Gastrocnemius medialis (tissue), 4 donors: Measurements from ENCODE around the gene ST6GALNAC6. TPM values are rescaled to one million over a fixed set of nuclear protein-coding genes. Genes with fewer than 3 reads are reported as not detected.

ENCODE experiments used
- ATAC-seq, 2 donors: fragments of 150-250 bp; one replicate each; pipeline ENCODE4 v1.9.1; 2016
- DNase-seq, 2 donors: peaks; one replicate each; pipeline ENCODE4 v3.0.0-alpha.2; 2019
- H3K27ac ChIP-seq, 4 donors: fragments of 200-600 bp; sonication (generic); 1 replicate in 1 of 4; 2 replicates in 3 of 4; pipeline ENCODE4 v1.5.1; 2016 to 2018; ENCODE audit warnings: mild to moderate bottlenecking in 2 of 4, moderate library complexity in 1 of 4
- H3K27me3 ChIP-seq, 3 donors: fragments of 200-600 bp; sonication (generic) in 2 of 3; 1 replicate in 1 of 3; 2 replicates in 2 of 3; pipeline versions ENCODE4 v1.5.1 to v1.6.0; 2016 to 2019; ENCODE audit warnings: mild to moderate bottlenecking in 1 of 3, moderate library complexity in 1 of 3
- H3K36me3 ChIP-seq, 2 donors: fragments of 200-600 bp; sonication (generic) in 1 of 2; one replicate each; pipeline ENCODE4 v1.5.1; 2017 to 2018
- H3K4me1 ChIP-seq, 2 donors: fragments of 200-600 bp; sonication (generic) in 1 of 2; one replicate each; pipeline ENCODE4 v1.5.1; 2016 to 2017; ENCODE audit warnings: mild to moderate bottlenecking in 2 of 2
- H3K4me3 ChIP-seq, 4 donors: fragments of 200-600 bp; sonication (generic) in 3 of 4; 1 replicate in 1 of 4; 2 replicates in 3 of 4; pipeline ENCODE4 v1.5.1; 2016 to 2019; ENCODE audit warnings: mild to moderate bottlenecking in 2 of 4
- H3K9me3 ChIP-seq, 3 donors: fragments of 200-600 bp; sonication (generic) in 2 of 3; 1 replicate in 1 of 3; 2 replicates in 2 of 3; pipeline ENCODE4 v1.5.1; 2016 to 2019
- POLR2A ChIP-seq, 2 donors: fragments of 450-650 bp; IDR thresholded peaks; one replicate each; pipeline ENCODE4 v1.6.1; 2017; ENCODE audit warnings: antibody characterized with exemption in 2 of 2, mild to moderate bottlenecking in 2 of 2, moderate library complexity in 2 of 2
- in situ Hi-C, 4 donors: fragments of 200-750 bp; cut with MboI; loops; one replicate each; pipeline versions ENCODE4 v1.15.0 to v1.8.0; 2017; ENCODE audit warnings: low sequenced_read_pairs in 4 of 4
- intact Hi-C: fragments of 100-400 bp; cut with DNase I; formaldehyde crosslinking; loops from one replicate; pipeline ENCODE4 v1.15.1; 2023; ENCODE audit warnings: low total_unique reads
- total RNA-seq, 4 donors: library from RNA; depleted of rRNA; stranded (reverse); fragments of >200 nt; gene quantifications; one replicate each; pipeline versions ENCODE4 v1.1.0 to v1.2.3, GENCODE V29; 2016
- TF ChIP-seq, protein P1 (sequence below), 5 experiments: fragments of 450-650 bp in 3 of 5; fragments of 200-600 bp in 2 of 5; sonication (generic) in 2 of 5; IDR thresholded peaks in 4 of 5; conservative IDR thresholded peaks in 1 of 5; 1 replicate in 4 of 5; 2 replicates in 1 of 5; pipeline ENCODE4 v1.5.1; 2016 to 2019; ENCODE audit warnings: antibody characterized with exemption in 5 of 5, mild to moderate bottlenecking in 3 of 5, moderate library complexity in 3 of 5

ST6GALNAC6 gene
- total RNA-seq, 4 donors from 2014 or later, result 46.7 to 69.3 (median 56.9) TPM

DNA sequence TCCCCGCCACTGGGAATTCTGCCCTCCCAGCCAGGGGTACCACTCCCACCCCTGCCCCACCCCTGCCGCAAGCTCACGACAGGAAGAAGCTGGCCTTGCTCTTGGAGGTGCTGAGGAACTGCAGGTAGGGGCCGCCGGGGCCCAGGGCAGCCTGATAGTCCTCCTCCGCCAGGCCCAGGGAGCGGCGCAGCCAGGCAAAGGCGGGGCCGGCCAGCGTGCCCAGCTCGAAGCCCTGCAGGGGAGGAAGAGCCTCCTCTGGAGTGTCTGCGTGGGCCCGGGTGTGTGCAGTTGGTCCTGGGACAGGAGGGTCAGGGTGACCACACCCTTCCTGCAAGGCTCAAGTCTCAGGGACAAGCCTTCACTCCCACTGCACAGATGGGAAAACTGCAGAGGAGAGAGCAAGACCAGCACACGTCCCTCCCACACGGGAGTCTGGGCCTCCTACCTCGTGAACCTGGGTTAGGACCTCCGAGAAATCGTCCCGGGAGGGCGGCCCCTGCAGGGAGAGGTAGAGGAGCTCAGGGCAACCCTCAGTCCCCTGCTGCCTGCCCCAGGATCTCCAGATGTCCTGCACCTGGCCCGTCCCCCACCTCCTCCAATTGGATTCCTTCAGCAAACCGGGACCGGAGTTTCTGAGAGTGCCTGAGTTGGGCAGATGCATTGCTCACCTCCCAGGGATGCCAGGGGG, 28.7 kb upstream of the ST6GALNAC6 start:
- in situ Hi-C loops, result loop anchor here in 2 of 4 donors (10.0 kb wide), 2 partner anchors 193 to 333 kb away; partner anchors contain the start of gene TOR2A (in 1 of the 2)

DNA sequence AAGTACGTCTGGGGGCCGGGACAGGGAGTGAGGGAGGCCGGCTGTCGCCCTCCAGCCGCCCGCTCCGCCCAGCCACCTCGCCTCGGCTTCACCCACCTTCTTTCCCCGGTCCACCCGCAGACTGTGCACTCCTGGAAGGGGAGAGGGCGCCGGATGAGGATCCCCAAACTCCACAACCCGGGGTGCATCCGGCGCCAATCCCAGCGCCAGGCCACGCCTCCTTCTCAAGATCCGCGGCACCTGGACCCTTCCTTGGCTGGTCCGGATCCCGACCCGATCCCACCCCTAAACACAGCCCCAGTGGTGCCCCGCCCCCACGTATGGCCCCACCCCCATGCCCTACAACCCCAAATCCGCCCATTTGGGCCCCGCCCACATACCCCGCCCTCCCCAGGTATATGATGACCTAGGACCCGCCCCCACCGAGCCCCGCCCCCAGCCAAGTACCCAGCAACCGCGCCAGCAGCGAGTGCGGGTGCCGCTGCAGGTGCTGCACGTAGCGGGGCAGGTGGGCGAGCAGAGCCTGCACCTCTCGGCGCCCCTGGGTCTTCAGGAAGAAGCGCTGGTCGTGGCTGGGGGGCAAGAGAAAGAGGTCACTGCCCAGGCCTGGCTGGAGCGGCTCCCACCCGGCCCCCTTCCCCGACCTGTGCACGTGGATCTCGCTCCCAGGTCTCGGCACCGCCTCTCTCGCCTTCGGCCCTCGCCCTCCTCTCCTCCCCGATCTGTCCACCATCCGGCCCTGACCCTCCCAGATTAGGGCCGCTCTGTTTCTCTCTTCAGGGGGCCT, 28.0 kb upstream of the ST6GALNAC6 start:
- intact Hi-C loops, result loop anchor here (10.0 kb wide), 1 partner anchor 423 kb away; no protein-coding TSS in a partner anchor
- no peak for TF ChIP-seq POLR2A (IDR thresholded peaks at IDR 0.05)
- TF ChIP-seq, protein P1, sequence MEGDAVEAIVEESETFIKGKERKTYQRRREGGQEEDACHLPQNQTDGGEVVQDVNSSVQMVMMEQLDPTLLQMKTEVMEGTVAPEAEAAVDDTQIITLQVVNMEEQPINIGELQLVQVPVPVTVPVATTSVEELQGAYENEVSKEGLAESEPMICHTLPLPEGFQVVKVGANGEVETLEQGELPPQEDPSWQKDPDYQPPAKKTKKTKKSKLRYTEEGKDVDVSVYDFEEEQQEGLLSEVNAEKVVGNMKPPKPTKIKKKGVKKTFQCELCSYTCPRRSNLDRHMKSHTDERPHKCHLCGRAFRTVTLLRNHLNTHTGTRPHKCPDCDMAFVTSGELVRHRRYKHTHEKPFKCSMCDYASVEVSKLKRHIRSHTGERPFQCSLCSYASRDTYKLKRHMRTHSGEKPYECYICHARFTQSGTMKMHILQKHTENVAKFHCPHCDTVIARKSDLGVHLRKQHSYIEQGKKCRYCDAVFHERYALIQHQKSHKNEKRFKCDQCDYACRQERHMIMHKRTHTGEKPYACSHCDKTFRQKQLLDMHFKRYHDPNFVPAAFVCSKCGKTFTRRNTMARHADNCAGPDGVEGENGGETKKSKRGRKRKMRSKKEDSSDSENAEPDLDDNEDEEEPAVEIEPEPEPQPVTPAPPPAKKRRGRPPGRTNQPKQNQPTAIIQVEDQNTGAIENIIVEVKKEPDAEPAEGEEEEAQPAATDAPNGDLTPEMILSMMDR (IDR thresholded peaks at IDR 0.05 in 4 of 5, conservative IDR thresholded peaks at IDR 0.05 in 1 of 5), result no peak
- DNase-seq, result no peak
- Histone ChIP-seq H3K9me3 (no peaks in the 10 kb centered on the region), H3K4me1 (peaks cover 12 to 18% of the 10 kb centered on the region in 2 donors), H3K27ac (no peak overlapping the region), H3K4me3 (no peak overlapping the region), H3K27me3 (peaks cover 35 to 46% (median 41%) of the 10 kb centered on the region in 3 donors), H3K36me3 (no peaks in the 10 kb centered on the region)
- no peak for ATAC-seq
- in situ Hi-C loops, result loop anchor here in 2 of 4 donors (10.0 kb wide), 2 partner anchors 193 to 333 kb away; partner anchors contain the start of gene TOR2A (in 1 of the 2)

More for the DNA sequence above, 28.7 kb upstream of the ST6GALNAC6 start:
- TF ChIP-seq POLR2A (IDR thresholded peaks at IDR 0.05), result no peak
- TF ChIP-seq, protein P1 (IDR thresholded peaks at IDR 0.05 in 4 of 5, conservative IDR thresholded peaks at IDR 0.05 in 1 of 5), result no peak
- Histone ChIP-seq H3K27me3 (peaks cover 35 to 51% (median 41%) of the 10 kb centered on the region in 3 donors), H3K27ac (no peak overlapping the region), H3K36me3 (no peaks in the 10 kb centered on the region), H3K4me3 (no peak overlapping the region), H3K4me1 (peaks cover 12 to 18% of the 10 kb centered on the region in 2 donors), H3K9me3 (no peaks in the 10 kb centered on the region)
- intact Hi-C loops, result loop anchor here (10.0 kb wide), 1 partner anchor 423 kb away; no protein-coding TSS in a partner anchor
- ATAC-seq (no peak), DNase-seq (no peak)

DNA sequence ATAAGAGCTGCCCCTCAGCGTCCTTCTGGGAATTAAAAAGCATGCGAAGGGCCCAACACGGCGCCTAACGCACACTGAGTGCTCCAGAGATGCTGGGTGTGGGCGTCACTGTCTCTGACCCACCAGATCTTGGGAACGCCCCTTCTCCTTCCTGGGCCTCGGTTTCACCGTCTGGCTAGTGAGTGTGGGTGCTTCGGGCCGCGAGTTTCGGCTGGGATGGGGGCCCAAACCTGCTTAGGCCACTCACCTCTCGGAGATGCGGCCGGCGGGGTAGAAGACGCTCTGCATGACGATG, 27.4 kb upstream of the ST6GALNAC6 start:
- TF ChIP-seq, protein P1 (IDR thresholded peaks at IDR 0.05 in 4 of 5, conservative IDR thresholded peaks at IDR 0.05 in 1 of 5), result no peak
- TF ChIP-seq POLR2A (IDR thresholded peaks at IDR 0.05), result no peak
- in situ Hi-C loops (loop anchor here in 2 of 4 donors (10.0 kb wide), 2 partner anchors 192 to 332 kb away; partner anchors contain the start of gene TOR2A (in 1 of the 2)), intact Hi-C loops (loop anchor here (10.0 kb wide), 1 partner anchor 422 kb away; no protein-coding TSS in a partner anchor)
- ATAC-seq, result no peak
- no peak overlapping the region for H3K27ac ChIP-seq
- H3K9me3 ChIP-seq, result no peaks in the 10 kb centered on the region
- H3K4me1 ChIP-seq, result peaks cover 14 to 20% of the 10 kb centered on the region in 2 donors
- no peak for DNase-seq
- H3K27me3 ChIP-seq, result peaks cover 35 to 46% (median 41%) of the 10 kb centered on the region in 3 donors
- H3K4me3 ChIP-seq, result no peak overlapping the region
- no peaks in the 10 kb centered on the region for H3K36me3 ChIP-seq

DNA sequence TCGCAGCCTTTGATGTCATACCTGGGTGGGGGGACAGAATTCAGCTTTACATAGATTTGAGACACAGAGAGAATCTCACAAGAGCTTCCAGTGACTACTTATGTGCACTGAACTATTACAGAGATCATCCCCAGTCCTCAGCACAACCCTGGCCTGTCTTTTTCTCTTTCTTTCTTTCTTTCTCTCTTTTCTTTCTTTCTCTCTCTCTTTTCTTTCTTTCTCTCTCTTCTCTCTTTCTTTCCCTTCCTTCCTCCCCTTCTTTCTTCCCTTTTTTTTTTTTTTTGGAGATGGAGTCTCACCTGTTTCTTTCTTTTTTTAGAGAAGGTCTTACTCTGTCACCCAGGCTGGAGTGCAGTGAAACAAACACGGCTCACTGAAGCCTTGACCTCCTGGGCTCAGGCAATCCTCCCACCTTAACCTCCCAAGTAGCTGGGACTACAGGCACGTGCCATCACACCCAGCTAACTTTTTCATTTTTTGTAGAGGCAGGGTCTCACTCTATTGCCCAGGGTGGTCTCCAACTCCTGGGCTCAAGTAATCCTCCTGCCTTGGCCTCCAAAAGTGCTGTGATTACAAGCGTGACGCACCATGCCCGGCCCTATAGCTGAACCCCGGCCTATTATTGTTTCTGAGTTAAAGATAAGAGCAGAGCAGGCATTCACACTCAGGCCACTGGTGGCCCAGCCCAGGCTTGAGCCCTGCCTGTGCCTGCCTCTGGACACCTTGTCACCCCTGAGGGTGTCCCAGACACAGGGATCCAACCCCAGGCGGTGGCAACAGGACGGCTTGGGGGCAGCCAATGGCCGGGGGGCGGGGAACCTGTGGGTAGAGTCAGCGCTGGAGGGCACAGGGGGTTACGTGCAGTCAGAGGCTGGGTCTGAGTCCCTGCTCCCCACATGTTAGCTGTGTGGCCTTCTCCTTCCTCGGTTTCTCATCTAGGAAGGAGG, 26.8 kb upstream of the ST6GALNAC6 start:
- in situ Hi-C loops (loop anchor here in 2 of 4 donors (10.0 kb wide), 2 partner anchors 191 to 331 kb away; partner anchors contain the start of gene TOR2A (in 1 of the 2)), intact Hi-C loops (loop anchor here (10.0 kb wide), 1 partner anchor 421 kb away; no protein-coding TSS in a partner anchor)
- no peak for ATAC-seq
- Histone ChIP-seq H3K4me1 (peaks cover 16 to 24% of the 10 kb centered on the region in 2 donors), H3K27ac (no peak overlapping the region), H3K9me3 (no peaks in the 10 kb centered on the region), H3K4me3 (no peak overlapping the region), H3K36me3 (no peaks in the 10 kb centered on the region), H3K27me3 (peaks cover 35 to 46% (median 41%) of the 10 kb centered on the region in 3 donors)
- no peak for DNase-seq
- TF ChIP-seq, protein P1 (IDR thresholded peaks at IDR 0.05 in 4 of 5, conservative IDR thresholded peaks at IDR 0.05 in 1 of 5), result no peak
- TF ChIP-seq POLR2A (IDR thresholded peaks at IDR 0.05), result no peak
